Fibroblast of lung (primary cell): Measurements from ENCODE around the gene CD226. TPM values are rescaled to one million over a fixed set of nuclear protein-coding genes. Genes with fewer than 3 reads are reported as not detected.

Experiments
- DNase-seq, 2 donors: peaks; one replicate each; pipeline versions ENCODE4 v3.0.0 to v3.0.0-alpha.2; 2010; ENCODE audit warnings: low read depth in 2 of 2
- H2AFZ ChIP-seq: 2 replicates; pipeline ENCODE4 v1.5.1; 2012; ENCODE audit warnings: low read length, control low read depth, inconsistent platforms
- H3K27ac ChIP-seq: 2 replicates; pipeline ENCODE4 v1.5.1; 2011; ENCODE audit warnings: low read length, control low read depth; ENCODE audit not compliant: insufficient read depth
- H3K27me3 ChIP-seq: 2 replicates; pipeline ENCODE4 v1.5.1; 2011; ENCODE audit warnings: mild to moderate bottlenecking, low read length; ENCODE audit not compliant: control insufficient read depth, insufficient read depth
- H3K36me3 ChIP-seq: 2 replicates; pipeline ENCODE4 v1.5.1; 2011; ENCODE audit warnings: low read length; ENCODE audit not compliant: control insufficient read depth, insufficient read depth
- H3K4me1 ChIP-seq: 2 replicates; pipeline ENCODE4 v1.5.1; 2011; ENCODE audit warnings: low read length; ENCODE audit not compliant: control insufficient read depth, insufficient read depth; ENCODE audit errors: extremely low read depth
- H3K4me2 ChIP-seq: 2 replicates; pipeline ENCODE4 v1.5.1; 2011; ENCODE audit warnings: low read length, control low read depth; ENCODE audit not compliant: insufficient read depth; ENCODE audit errors: extremely low read depth
- H3K4me3 ChIP-seq, 4 experiments: fragments of 200-600 bp in 1 of 4; sonication (generic) in 1 of 4; replicated peaks in 1 of 4; 2 replicates each; pipeline ENCODE4 v1.5.1; 2011 to 2016; ENCODE audit warnings: low read length in 4 of 4, low read depth in 3 of 4, mild to moderate bottlenecking in 3 of 4, control low read depth in 2 of 4, inconsistent platforms in 1 of 4, mixed read lengths in 1 of 4; ENCODE audit not compliant: insufficient read depth in 1 of 4; ENCODE audit errors: control extremely low read depth in 1 of 4
- H3K79me2 ChIP-seq: 2 replicates; pipeline ENCODE4 v1.5.1; 2012; ENCODE audit warnings: mild to moderate bottlenecking, low read length, inconsistent platforms; ENCODE audit not compliant: control insufficient read depth, insufficient read depth
- H3K9ac ChIP-seq: 2 replicates; pipeline ENCODE4 v1.5.1; 2011; ENCODE audit warnings: mild to moderate bottlenecking, low read length, control low read depth; ENCODE audit not compliant: insufficient read depth
- H3K9me3 ChIP-seq: 2 replicates; pipeline ENCODE4 v1.5.1; 2012; ENCODE audit warnings: low read depth, low read length; ENCODE audit not compliant: control insufficient read depth, insufficient read depth
- H4K20me1 ChIP-seq: 2 replicates; pipeline ENCODE4 v1.5.1; 2011; ENCODE audit warnings: low read length; ENCODE audit not compliant: control insufficient read depth, insufficient read depth; ENCODE audit errors: extremely low read depth
- CTCF ChIP-seq, 2 donors: IDR thresholded peaks in 1 of 2; conservative IDR thresholded peaks in 1 of 2; 1 replicate in 1 of 2; 2 replicates in 1 of 2; pipeline ENCODE4 v1.5.1; 2011 to 2012; ENCODE audit warnings: low read length in 2 of 2, control low read depth in 1 of 2, inconsistent platforms in 1 of 2, low read depth in 1 of 2, mild to moderate bottlenecking in 1 of 2
- EZH2 ChIP-seq: IDR thresholded peaks from 2 replicates; pipeline ENCODE4 v1.5.1; 2012; ENCODE audit warnings: low read length, control low read depth, mild to moderate bottlenecking; ENCODE audit errors: missing control alignments
- polyA plus RNA-seq, 2 donors: library from polyadenylated mRNA; depleted of rRNA in 1 of 2; stranded (reverse) in 1 of 2; unstranded in 1 of 2; fragments of >200 nt; gene quantifications; 2 replicates each; pipeline ENCODE4 v1.2.1, GENCODE V29; 2011 to 2012; ENCODE audit warnings: missing spikeins in 1 of 2
- total RNA-seq: library from RNA; depleted of rRNA; stranded (reverse); fragments of >200 nt; gene quantifications from 2 replicates; pipeline ENCODE4 v1.2.1, GENCODE V29; 2014

Gene CD226
- total and polyA plus RNA-seq, 2 donors (not counting 1 experiment from before 2014, with no cell fraction given): 0.33 to 0.42 TPM

DNA sequence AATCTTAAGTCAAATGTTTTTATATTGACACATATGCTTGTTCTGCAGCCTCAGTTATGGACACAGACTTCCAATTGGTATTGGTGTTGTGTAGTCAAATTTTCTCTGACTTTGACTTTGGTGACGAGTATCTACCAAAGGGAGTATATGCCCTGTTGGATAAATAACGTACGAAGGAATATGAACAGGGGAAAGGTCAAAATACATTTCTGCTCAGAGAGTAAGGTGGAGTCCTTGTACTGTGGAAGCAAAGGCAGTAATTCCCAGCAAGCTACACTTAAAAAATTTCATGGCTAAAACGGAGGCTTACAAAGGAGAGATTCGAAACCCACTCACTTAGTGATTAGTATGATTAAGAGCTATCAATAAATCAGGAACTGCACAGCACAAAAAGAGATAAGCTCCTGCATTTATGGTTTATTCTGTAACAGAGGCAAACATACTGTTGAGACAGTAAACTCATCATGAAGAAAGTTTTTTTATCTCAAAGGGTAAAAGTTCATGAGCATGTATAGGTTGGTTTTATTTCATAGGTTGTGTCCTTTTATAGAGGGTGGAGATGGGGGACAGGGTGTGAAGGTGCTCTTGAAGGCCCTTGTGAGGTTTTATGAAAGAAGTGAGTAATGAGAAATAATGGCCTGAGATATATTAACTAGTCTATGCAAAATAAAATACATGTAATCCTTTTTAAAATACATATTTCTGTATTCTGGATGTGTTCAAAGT is 142.7 kb downstream of the CD226 start:
- TF ChIP-seq CTCF (conservative IDR thresholded peaks at IDR 0.05 in 1 of 2, IDR thresholded peaks at IDR 0.05 in 1 of 2; ENCODE audit: low read depth in 1 of 2, low read length in 2 of 2) (no peak), EZH2 (no peak)
- no peak overlapping the region for H3K4me2 ChIP-seq

More for the DNA sequence above, 142.7 kb downstream of the CD226 start:
- DNase-seq: no peak
- Histone ChIP-seq H3K4me3 (no peak overlapping the region), H3K36me3 (no peaks in the 10 kb centered on the region), H3K4me1 (no peaks in the 10 kb centered on the region), H4K20me1 (no peaks in the 10 kb centered on the region), H3K27me3 (no peaks in the 10 kb centered on the region), H3K9ac (no peak overlapping the region), H2AFZ (no peak overlapping the region), H3K27ac (no peak overlapping the region), H3K9me3 (no peaks in the 10 kb centered on the region), H3K79me2 (no peaks in the 10 kb centered on the region)
